Caco-2 (cell line): Measurements from ENCODE around the gene TSPAN5. TPM values are rescaled to one million over a fixed set of nuclear protein-coding genes. Genes with fewer than 3 reads are reported as not detected.

Experiments
- BruUV-seq: library from RNA; stranded (reverse); fragments of 400-500 nt; replicated peaks from 2 replicates; lab custom pipeline; 2021; lab: Mats Ljungman, UMichigan
- CTCF ChIA-PET: fragments of 300-600 bp; sonication (Branson Sonifier 250); formaldehyde crosslinking; loops from one replicate; lab custom pipeline; 2022; ENCODE audit warnings: antibody characterized with exemption; lab: Charles Lee
- POLR2A ChIA-PET: fragments of 300-600 bp; sonication (Branson Sonifier 250); formaldehyde crosslinking; loops from one replicate; lab custom pipeline; 2022; ENCODE audit warnings: antibody characterized with exemption; lab: Charles Lee
- DNase-seq, 2 experiments: peaks; one replicate each; pipeline versions ENCODE4 v3.0.0 to v3.0.0-alpha.2; 2020 to 2022
- H3K27me3 ChIP-seq: replicated peaks from 2 replicates; pipeline ENCODE4 v1.6.0; 2011; ENCODE audit warnings: low read length; ENCODE audit not compliant: control insufficient read depth, insufficient read depth
- H3K36me3 ChIP-seq: 2 replicates; pipeline ENCODE4 v1.5.1; 2011; ENCODE audit warnings: low read length; ENCODE audit not compliant: control insufficient read depth, insufficient read depth
- H3K4me1 ChIP-seq: fragments of 250-450 bp; sonication (Bioruptor Pico); 2 replicates; pipeline ENCODE4 v1.5.1; 2020; ENCODE audit warnings: mild to moderate bottlenecking
- H3K4me3 ChIP-seq: 2 replicates; pipeline ENCODE4 v1.5.1; 2011; ENCODE audit warnings: low read depth, mild to moderate bottlenecking, control low read depth, low read length
- H3K9me3 ChIP-seq: fragments of 250-450 bp; sonication (Bioruptor Pico); 2 replicates; pipeline ENCODE4 v1.5.1; 2020; ENCODE audit warnings: mild to moderate bottlenecking, moderate library complexity
- H3K27ac Mint-ChIP-seq: one replicate; pipeline ENCODE4 v1.8.0; 2022; ENCODE audit warnings: mixed read lengths; ENCODE audit not compliant: unreplicated experiment
- H3K27me3 Mint-ChIP-seq: one replicate; pipeline ENCODE4 v1.8.0; 2022; ENCODE audit warnings: mixed read lengths; ENCODE audit not compliant: insufficient read depth, unreplicated experiment
- H3K36me3 Mint-ChIP-seq: one replicate; pipeline ENCODE4 v1.8.0; 2022; ENCODE audit warnings: mild to moderate bottlenecking, mixed read lengths; ENCODE audit not compliant: insufficient read depth, unreplicated experiment
- H3K4me1 Mint-ChIP-seq: one replicate; pipeline ENCODE4 v1.8.0; 2022; ENCODE audit warnings: low read depth, mixed read lengths; ENCODE audit not compliant: unreplicated experiment
- H3K4me3 Mint-ChIP-seq: one replicate; pipeline ENCODE4 v1.8.0; 2022; ENCODE audit warnings: mild to moderate bottlenecking, moderate library complexity, mixed read lengths; ENCODE audit not compliant: unreplicated experiment
- H3K9me3 Mint-ChIP-seq: one replicate; pipeline ENCODE4 v1.8.0; 2022; ENCODE audit warnings: mixed read lengths; ENCODE audit not compliant: unreplicated experiment
- CTCF ChIP-seq, 2 experiments: fragments of 200-600 bp in 1 of 2; IDR thresholded peaks; 1 replicate in 1 of 2; 2 replicates in 1 of 2; pipeline versions ENCODE4 v1.5.1 to v1.8.0; 2011 to 2022; ENCODE audit warnings: antibody characterized with exemption in 1 of 2, control low read depth in 1 of 2, inconsistent platforms in 1 of 2, low read depth in 1 of 2, low read length in 1 of 2, mild to moderate bottlenecking in 1 of 2, moderate library complexity in 1 of 2; ENCODE audit not compliant: insufficient read depth in 1 of 2, severe bottlenecking in 1 of 2, unreplicated experiment in 1 of 2
- intact Hi-C: fragments of 100-400 bp; cut with micrococcal nuclease; formaldehyde crosslinking; loops from one replicate; pipeline ENCODE4 v1.10.0; 2022; ENCODE audit not compliant: unreplicated experiment
- total RNA-seq: library from RNA; stranded (reverse); gene quantifications from 2 replicates; pipeline ENCODE4 v1.2.3, GENCODE V29; 2022

TSPAN5 gene
- total RNA-seq, 1 experiment from 2014 or later = 24.1 TPM

- H3K4me3 Mint-ChIP-seq = no peak overlapping the region
- no TSS peak for BruUV-seq
- peaks cover 7% of the 10 kb centered on the region for H3K4me1 Mint-ChIP-seq
- no peak for DNase-seq
- CTCF ChIA-PET = no interaction called here
- H3K36me3 Mint-ChIP-seq = no peaks in the 10 kb centered on the region
- H3K9me3 ChIP-seq = no peaks in the 10 kb centered on the region
- H3K4me3 ChIP-seq = no peak overlapping the region
- H3K27me3 Mint-ChIP-seq = no peaks in the 10 kb centered on the region
- POLR2A ChIA-PET = no interaction called here
- no peaks in the 10 kb centered on the region for H3K27me3 ChIP-seq
- no peaks in the 10 kb centered on the region for H3K36me3 ChIP-seq
- intact Hi-C loops = no loop called here
- 0 out of 2 replicates have a peak, but pooled peaks cover 8% of the 10 kb centered on the region for H3K4me1 ChIP-seq
- TF ChIP-seq CTCF (IDR thresholded peaks at IDR 0.05; ENCODE audit: insufficient read depth in 1 of 2, low read depth in 1 of 2, low read length in 1 of 2, severe bottlenecking in 1 of 2, unreplicated experiment in 1 of 2) = no peak
- no peaks in the 10 kb centered on the region for H3K9me3 Mint-ChIP-seq
- no peak overlapping the region for H3K27ac Mint-ChIP-seq
These were observed 134.2 kb downstream of the TSPAN5 start for GRCh38 chr4:98524230-98524629.

GRCh38 chr4:98522636-98523395 is 135.6 kb downstream of the TSPAN5 start:
- Histone ChIP-seq H3K27me3 (no peaks in the 10 kb centered on the region), H3K4me3 (no peak overlapping the region), H3K36me3 (no peaks in the 10 kb centered on the region), H3K4me1 (0 out of 2 replicates have a peak, but pooled peaks cover 8% of the 10 kb centered on the region), H3K9me3 (no peaks in the 10 kb centered on the region)
- no peak for DNase-seq
- no peaks in the 10 kb centered on the region for H3K9me3 Mint-ChIP-seq
- peaks cover 7% of the 10 kb centered on the region for H3K4me1 Mint-ChIP-seq
- H3K27me3 Mint-ChIP-seq = no peaks in the 10 kb centered on the region
- TF ChIP-seq CTCF (IDR thresholded peaks at IDR 0.05; ENCODE audit: insufficient read depth in 1 of 2, low read depth in 1 of 2, low read length in 1 of 2, severe bottlenecking in 1 of 2, unreplicated experiment in 1 of 2) = no peak
- no TSS peak for BruUV-seq
- POLR2A ChIA-PET = no interaction called here
- CTCF ChIA-PET = no interaction called here
- H3K36me3 Mint-ChIP-seq = no peaks in the 10 kb centered on the region
- intact Hi-C loops = no loop called here
- H3K27ac Mint-ChIP-seq = no peak overlapping the region
- H3K4me3 Mint-ChIP-seq = no peak overlapping the region

- POLR2A ChIA-PET = no interaction called here
- DNase-seq = no peak
- intact Hi-C loops = no loop called here
- no peak overlapping the region for H3K4me3 ChIP-seq
- no peaks in the 10 kb centered on the region for H3K36me3 Mint-ChIP-seq
- no peaks in the 10 kb centered on the region for H3K36me3 ChIP-seq
- no peak for TF ChIP-seq CTCF (IDR thresholded peaks at IDR 0.05; ENCODE audit: insufficient read depth in 1 of 2, low read depth in 1 of 2, low read length in 1 of 2, severe bottlenecking in 1 of 2, unreplicated experiment in 1 of 2)
- peaks cover 7% of the 10 kb centered on the region for H3K4me1 Mint-ChIP-seq
- H3K9me3 ChIP-seq = no peaks in the 10 kb centered on the region
- CTCF ChIA-PET = no interaction called here
- no peaks in the 10 kb centered on the region for H3K27me3 ChIP-seq
- H3K27ac Mint-ChIP-seq = no peak overlapping the region
- H3K9me3 Mint-ChIP-seq = no peaks in the 10 kb centered on the region
- H3K4me3 Mint-ChIP-seq = no peak overlapping the region
- no TSS peak for BruUV-seq
- no peaks in the 10 kb centered on the region for H3K27me3 Mint-ChIP-seq
- H3K4me1 ChIP-seq = 0 out of 2 replicates have a peak, but pooled peaks cover 8% of the 10 kb centered on the region
These were observed 136.3 kb downstream of the TSPAN5 start for GRCh38 chr4:98522062-98522461.
